ENCODE results near the gene PAX7.
"Not testable (repeated sequence)": the region's sequence is repeated elsewhere in the genome, so short reads cannot be mapped to it uniquely, and the experiment has no call there.

DNA sequence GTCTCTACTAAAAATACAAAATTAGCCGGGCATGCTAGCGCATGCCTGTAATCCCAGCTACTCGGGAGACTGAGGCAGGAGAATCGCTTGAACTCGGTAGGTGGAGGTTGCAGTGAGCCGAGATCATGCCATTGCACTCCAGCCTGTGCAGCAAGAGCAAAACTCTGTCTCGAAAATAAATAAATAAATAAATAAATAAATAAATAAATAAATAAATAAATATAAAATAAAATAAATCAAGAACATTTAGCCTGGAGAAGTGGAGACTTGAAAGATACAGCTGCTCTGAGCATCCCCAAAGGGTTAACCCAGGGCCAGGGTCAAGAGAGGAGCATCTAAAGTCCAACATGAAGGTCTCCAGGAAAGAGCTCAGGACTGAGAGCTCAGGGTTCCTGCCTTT lies 63.6 kb downstream of the PAX7 start:
- TF ChIP-seq, protein P1, sequence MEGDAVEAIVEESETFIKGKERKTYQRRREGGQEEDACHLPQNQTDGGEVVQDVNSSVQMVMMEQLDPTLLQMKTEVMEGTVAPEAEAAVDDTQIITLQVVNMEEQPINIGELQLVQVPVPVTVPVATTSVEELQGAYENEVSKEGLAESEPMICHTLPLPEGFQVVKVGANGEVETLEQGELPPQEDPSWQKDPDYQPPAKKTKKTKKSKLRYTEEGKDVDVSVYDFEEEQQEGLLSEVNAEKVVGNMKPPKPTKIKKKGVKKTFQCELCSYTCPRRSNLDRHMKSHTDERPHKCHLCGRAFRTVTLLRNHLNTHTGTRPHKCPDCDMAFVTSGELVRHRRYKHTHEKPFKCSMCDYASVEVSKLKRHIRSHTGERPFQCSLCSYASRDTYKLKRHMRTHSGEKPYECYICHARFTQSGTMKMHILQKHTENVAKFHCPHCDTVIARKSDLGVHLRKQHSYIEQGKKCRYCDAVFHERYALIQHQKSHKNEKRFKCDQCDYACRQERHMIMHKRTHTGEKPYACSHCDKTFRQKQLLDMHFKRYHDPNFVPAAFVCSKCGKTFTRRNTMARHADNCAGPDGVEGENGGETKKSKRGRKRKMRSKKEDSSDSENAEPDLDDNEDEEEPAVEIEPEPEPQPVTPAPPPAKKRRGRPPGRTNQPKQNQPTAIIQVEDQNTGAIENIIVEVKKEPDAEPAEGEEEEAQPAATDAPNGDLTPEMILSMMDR (IDR thresholded peaks at IDR 0.05), result not testable (repeated sequence)
- not testable (repeated sequence) for TF ChIP-seq POLR2A (IDR thresholded peaks at IDR 0.05)
